Cerebellar cortex (tissue), 1 donor: ENCODE data around the gene AKNA.

Source experiments
- DNase-seq: peaks from one replicate; pipeline ENCODE4 v3.0.0-alpha.2; 2015; ENCODE audit warnings: low spot score

Gene AKNA

GRCh38 chr9:114376586-114377445 is 11.0 kb downstream of the AKNA start:
- no peak for DNase-seq

- DNase-seq, result no peak
Measured at GRCh38 chr9:114375386-114376175, 12.2 kb downstream of the AKNA start.

- no peak for DNase-seq
Measured at GRCh38 chr9:114374936-114375335, 12.8 kb downstream of the AKNA start.

GRCh38 chr9:114373960-114374730 is 13.6 kb downstream of the AKNA start:
- DNase-seq, result no peak

DNA sequence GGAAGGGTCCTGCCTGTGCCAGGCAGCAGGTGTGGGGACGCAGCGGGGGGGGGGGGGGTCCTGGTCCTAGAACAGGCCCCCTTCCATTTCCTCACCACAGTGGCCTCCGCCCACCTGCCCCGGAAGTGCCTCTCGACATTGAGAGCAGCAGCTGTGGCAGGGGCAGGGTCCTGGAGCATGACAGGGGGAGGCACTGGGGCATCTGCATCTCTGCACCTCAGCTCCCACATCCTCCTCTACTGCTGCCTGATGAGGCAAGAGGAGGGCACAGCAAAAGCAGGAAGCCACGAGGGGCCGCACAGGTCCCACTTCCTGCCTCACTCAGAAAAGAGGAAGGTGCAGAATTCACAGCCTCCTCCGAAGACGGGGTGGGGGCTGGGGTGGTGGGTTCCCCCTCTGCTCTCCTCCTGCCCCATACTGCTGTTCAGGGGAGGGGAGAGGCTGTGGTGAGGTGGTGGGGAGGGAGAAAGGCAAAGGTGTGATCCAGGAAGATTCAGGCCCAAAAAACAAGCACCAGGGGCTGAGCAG is 14.8 kb downstream of the AKNA start:
- DNase-seq, result no peak

DNA sequence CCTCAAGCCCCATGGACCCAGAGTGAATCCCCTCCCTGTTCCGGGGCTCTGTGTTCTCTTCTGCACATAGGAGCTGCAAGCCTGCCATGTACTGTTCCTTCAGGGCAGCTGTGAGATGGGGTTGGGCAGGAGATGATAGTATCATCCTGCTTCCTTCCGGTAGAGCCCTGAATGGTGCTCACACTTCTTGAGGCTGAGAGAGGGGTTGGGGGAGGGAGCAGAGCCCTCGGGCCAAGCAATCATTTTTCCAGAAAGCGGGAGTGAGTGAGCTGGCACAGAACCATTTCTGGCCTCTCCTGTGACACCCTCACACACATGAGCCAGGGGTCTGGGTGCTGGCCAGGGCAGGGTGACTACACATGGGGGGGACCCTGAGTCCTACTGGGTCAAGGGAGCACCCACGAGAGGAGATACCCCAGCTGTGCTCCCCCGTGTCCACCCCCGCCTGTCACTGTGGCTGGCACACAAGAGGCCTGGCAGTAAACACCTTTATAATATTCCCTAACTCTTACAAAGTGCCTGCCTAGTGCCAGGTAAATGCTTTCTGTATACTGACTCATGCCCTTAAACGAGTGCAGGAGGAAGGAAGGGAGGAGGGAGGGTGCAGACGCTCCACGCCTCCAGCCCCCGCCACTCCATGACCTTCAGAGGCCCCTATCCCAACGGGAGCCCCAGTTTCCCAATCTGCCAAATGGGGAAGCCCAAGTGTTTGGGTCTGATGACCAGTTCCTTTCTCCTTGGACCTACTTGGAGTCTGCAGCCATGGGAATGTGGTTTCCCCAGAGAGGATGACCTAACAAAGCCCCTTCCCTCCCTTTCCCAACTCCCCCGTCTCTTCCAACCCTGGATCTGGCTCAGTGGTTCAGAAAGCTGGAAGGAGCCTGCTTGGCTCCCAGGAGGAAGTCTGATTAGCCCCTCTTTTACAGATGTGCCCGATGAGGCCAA is 15.5 kb downstream of the AKNA start:
- DNase-seq, result no peak

GRCh38 chr9:114371343-114371944 is 16.3 kb downstream of the AKNA start:
- no peak for DNase-seq

GRCh38 chr9:114370968-114371320 is 16.8 kb downstream of the AKNA start:
- DNase-seq, result no peak

DNA sequence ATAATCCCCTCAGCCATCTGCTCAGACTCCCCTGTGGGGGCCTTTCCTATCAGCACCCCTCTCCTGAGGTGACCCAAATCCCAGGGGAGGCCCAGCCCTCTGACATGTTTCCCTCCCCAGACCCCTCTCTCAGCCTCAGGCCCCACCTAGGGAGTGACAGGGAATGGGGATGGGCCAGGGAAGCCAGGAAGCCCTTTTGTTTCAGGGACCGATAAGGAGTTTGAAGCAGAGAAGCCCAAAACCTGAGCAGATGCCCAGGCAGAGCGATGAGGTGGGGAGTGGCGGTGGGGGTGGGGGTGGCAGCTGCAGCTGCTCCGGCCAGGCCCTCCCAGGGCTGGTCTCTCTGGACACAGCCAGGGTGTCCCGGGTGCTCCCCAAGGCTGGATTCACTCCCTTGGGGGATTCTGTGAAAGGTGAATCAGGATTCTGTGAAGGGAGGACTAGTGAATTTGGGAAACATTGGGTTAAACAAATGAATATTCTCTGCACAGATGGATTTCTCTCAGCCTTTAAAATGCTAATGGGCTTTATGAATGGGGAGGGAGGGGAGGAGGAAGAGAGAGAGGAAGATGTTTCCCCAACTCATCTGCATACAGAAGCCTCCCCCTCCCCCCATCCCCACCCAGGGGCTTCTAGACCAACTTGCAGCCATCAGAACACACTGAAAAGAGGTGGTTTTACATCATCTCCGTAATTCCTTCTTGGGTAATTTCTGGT is 17.4 kb downstream of the AKNA start:
- no peak for DNase-seq

DNA sequence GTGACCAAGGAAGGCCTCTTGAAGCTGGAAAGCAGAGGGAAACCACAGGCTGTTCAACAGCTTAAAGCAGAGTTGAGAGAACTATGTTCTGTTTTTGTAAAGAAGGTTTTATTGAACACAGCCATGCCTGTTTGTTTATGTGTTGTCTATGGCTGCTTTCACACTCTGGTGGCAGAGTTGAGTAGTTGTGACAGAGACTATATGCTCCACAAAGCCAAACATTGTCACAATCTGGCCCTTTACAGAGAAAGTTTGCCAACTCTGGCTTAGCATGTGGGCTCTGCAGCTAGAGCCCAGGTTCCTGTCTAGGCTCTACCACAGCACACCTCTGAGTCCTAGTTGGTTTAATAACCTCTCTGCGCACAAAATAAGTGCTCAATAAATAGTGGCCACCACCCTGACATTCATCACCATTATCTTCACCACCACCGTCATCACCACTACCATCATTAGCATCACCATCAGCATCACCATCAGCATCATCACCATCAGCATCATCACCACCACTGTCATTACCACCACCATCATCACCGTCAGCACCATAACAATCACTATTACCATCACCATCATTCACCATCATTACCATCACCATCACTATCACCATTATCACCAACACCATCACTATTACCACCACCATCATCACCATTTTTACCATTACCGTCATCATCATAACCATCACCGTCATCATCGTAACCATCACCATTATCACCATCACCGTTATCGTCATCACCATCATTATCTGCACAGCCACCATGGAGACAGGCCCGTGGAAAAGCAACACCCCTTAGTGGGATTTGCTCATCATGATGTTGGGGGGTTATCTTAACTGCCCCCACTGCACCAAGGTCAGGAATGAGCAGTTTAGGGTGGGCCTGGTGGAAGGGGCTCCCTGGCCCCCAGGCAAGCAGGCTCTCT is 18.3 kb downstream of the AKNA start:
- DNase-seq, result no peak

DNA sequence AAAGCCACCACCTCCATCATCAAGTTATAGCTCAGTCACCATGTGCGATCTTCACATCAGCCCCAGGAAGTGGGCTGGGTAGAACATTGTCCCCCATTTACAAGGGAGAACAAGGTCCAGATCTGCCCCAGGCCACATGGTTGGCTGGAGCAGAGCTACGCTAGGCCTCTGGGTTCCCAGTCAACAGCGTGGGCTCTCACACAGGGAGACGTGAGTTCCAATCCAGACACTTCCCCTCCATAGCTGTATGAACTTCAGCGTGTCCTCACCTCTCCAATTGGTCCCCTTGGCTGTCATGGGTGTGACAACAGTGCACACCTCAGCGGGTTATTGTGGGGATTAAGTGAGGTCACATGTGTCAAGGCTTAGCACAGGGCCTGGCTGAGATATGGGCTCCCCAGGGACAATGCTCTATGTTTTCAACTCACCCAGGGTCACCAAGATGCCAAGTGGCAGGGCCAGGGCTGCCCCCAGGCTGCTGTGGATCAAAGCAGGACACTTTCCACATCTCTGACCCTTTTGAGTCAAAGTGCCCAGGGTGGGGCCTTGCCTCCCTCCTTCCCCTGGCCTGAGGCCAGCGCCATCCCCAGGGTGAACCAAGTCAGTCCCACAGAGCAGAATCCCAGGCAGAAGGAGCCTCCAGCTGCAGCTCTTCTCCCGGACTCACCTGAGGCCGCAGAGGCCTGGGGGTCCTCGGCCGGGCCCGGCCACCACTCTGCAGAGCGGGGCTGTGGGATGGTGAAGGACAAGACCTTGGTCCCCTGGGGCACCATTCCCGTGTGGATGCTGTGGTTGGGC is 19.8 kb downstream of the AKNA start:
- no peak for DNase-seq

- no peak for DNase-seq
Measured at GRCh38 chr9:114367366-114367765, 20.4 kb downstream of the AKNA start.

GRCh38 chr9:114366334-114367128 is 21.3 kb downstream of the AKNA start:
- DNase-seq, result no peak

DNA sequence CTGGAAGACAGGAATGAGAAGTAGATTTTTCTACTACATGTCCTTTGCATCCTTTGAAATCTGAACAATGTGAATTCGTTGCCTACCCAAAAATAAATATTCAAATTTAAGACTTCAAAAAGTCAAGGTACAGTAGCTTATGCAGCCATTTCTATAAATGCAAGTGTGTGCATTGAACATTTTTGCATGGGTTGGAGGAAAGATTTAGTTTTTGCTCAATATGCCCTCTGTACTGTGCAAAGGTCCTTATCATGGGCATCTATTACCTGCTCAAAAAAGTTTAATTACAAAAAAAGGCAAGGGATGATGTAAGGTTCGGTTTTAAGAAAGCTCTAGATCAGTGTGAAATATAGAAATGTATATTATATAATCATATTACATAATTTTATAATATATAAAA is 22.6 kb downstream of the AKNA start:
- no peak for DNase-seq

DNA sequence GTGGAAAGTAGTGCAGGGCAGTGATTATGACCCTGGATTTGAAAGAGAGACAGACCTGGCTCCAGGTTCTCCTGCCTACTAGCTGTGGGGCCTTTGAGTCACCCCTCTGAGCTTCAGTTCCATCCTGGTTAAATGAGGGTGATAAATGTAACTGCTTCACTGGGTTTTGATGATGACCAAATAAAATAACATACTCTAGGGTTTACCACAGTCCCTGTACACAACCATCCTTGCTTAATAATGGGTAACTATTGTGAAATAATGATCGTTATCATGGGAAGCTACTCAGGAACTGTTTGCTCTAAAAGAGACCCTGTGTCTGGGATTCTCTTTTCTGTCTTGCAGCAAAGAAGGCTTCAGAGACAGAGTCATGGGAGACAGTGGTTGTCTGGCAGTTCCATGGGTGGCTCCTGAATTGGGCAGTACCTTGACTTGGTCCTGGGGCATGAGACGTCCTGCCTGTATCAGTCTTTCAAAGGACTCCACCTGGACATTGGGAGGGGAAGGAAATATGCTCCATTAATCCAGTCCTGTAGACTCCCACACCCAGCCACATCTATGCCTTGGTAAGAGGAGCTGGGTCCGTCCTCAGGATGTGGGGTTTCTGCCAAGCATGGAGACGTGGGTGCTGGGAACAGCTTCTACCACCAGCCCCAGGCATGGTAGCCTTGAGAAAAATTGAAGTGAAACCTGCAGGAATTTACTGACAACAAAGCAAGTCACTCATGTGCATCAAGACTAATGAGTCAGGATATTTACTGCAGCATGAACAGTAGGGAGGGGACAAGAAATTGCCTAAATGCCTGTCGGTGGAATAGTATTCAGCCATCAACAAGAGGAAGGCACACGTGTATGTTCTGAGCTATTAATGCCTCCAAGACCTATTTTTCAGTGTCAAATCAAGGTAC is 23.4 kb downstream of the AKNA start:
- DNase-seq, result no peak

DNA sequence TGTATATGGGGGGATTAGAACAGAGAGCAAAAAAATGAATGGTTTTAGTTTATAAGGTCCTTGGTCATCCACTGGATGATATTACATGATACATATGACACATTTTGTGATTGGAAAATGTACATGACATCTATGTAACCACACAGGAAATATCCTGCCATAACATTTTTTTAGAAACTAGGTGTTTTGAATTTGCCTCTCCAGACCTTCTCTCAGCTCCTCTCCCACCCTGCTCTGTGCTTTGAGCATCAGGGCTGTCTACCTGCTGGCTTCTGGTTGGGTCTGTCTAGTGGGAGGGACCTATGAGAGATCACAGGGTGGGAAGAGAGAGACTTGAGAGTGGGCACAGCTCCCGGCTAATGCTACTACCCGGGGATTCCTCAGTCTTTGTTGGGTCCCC is 24.4 kb downstream of the AKNA start:
- DNase-seq, result no peak
